Measurements from ENCODE around the gene EXT2. TPM values are rescaled to one million over a fixed set of nuclear protein-coding genes. Genes with fewer than 3 reads are reported as not detected.

Gene EXT2
- polyA plus RNA-seq, 1 experiment = 171 TPM

- H3K4me3 ChIP-seq (ENCODE audit: low read depth, low read length) = no peak overlapping the region
- ChIA-PET CTCF (interaction anchor here (0.8 to 1.6 kb wide), 4 partner anchors 10 to 91 kb away, joined by 3 to 5 read pairs (median 3); no protein-coding TSS in a partner anchor), POLR2A (no interaction called here)
- no peak for TF ChIP-seq CTCF (IDR thresholded peaks at IDR 0.05; ENCODE audit: insufficient read depth, low read depth, low read length)
- H3K27me3 ChIP-seq (ENCODE audit: control insufficient read depth, insufficient read depth, low read length) = no peaks in the 10 kb centered on the region
- no peak for DNase-seq (ENCODE audit: low read depth)
- H3K36me3 ChIP-seq (ENCODE audit: control insufficient read depth, insufficient read depth, low read length) = no peaks in the 10 kb centered on the region
These were observed 71.6 kb downstream of the EXT2 start for GRCh38 chr11:44167046-44167445.

GRCh38 chr11:44171518-44171917 is 76.0 kb downstream of the EXT2 start:
- ChIA-PET CTCF (no interaction called here), POLR2A (no interaction called here)
- H3K36me3 ChIP-seq (ENCODE audit: control insufficient read depth, insufficient read depth, low read length) = no peaks in the 10 kb centered on the region
- DNase-seq (ENCODE audit: low read depth) = no peak
- no peak overlapping the region for H3K4me3 ChIP-seq (ENCODE audit: low read depth, low read length)
- no peak for TF ChIP-seq CTCF (IDR thresholded peaks at IDR 0.05; ENCODE audit: insufficient read depth, low read depth, low read length)
- no peaks in the 10 kb centered on the region for H3K27me3 ChIP-seq (ENCODE audit: control insufficient read depth, insufficient read depth, low read length)

- DNase-seq (ENCODE audit: low read depth) = no peak
- Histone ChIP-seq H3K27me3 (ENCODE audit: control insufficient read depth, insufficient read depth, low read length) (no peaks in the 10 kb centered on the region), H3K4me3 (ENCODE audit: low read depth, low read length) (no peak overlapping the region), H3K36me3 (ENCODE audit: control insufficient read depth, insufficient read depth, low read length) (no peaks in the 10 kb centered on the region)
- CTCF ChIA-PET = no interaction called here
- POLR2A ChIA-PET = no interaction called here
- no peak for TF ChIP-seq CTCF (IDR thresholded peaks at IDR 0.05; ENCODE audit: insufficient read depth, low read depth, low read length)
These were observed 77.5 kb downstream of the EXT2 start for GRCh38 chr11:44172966-44173365.

GRCh38 chr11:44174842-44175241 is 79.4 kb downstream of the EXT2 start:
- no peak for DNase-seq (ENCODE audit: low read depth)
- ChIA-PET CTCF (no interaction called here), POLR2A (no interaction called here)
- no peak overlapping the region for H3K4me3 ChIP-seq (ENCODE audit: low read depth, low read length)
- no peaks in the 10 kb centered on the region for H3K36me3 ChIP-seq (ENCODE audit: control insufficient read depth, insufficient read depth, low read length)
- no peaks in the 10 kb centered on the region for H3K27me3 ChIP-seq (ENCODE audit: control insufficient read depth, insufficient read depth, low read length)
- no peak for TF ChIP-seq CTCF (IDR thresholded peaks at IDR 0.05; ENCODE audit: insufficient read depth, low read depth, low read length)

GRCh38 chr11:44176546-44177213 is 81.2 kb downstream of the EXT2 start:
- Histone ChIP-seq H3K27me3 (ENCODE audit: control insufficient read depth, insufficient read depth, low read length) (no peaks in the 10 kb centered on the region), H3K4me3 (ENCODE audit: low read depth, low read length) (no peak overlapping the region), H3K36me3 (ENCODE audit: control insufficient read depth, insufficient read depth, low read length) (no peaks in the 10 kb centered on the region)
- ChIA-PET POLR2A (no interaction called here), CTCF (interaction anchor here (1.2 to 3.0 kb wide), 3 partner anchors 10 to 109 kb away, joined by 3 to 13 read pairs (median 6); no protein-coding TSS in a partner anchor)
- DNase-seq (ENCODE audit: low read depth) = no peak
- TF ChIP-seq CTCF (IDR thresholded peaks at IDR 0.05; ENCODE audit: insufficient read depth, low read depth, low read length) = no peak

All from BJ (cell line).